Measurements from ENCODE around the gene DPP7. TPM values are rescaled to one million over a fixed set of nuclear protein-coding genes. Genes with fewer than 3 reads are reported as not detected.
A peak's percentile ranks its signal among the peaks of the same experiment; 100 is the strongest.

Gene DPP7
- total and polyA plus RNA-seq, 9 of the 15 experiments (the other 6 are each of a cell fraction or from before 2014, with no cell fraction given), result 0.99 to 365 (median 132) TPM

GRCh38 chr9:137114613-137115393 is at the start of gene DPP7 (continued):
- TF ChIP-seq CHD4 (IDR thresholded peaks at IDR 0.05; ENCODE audit: insufficient read depth, insufficient replicate concordance, low read depth, low read length, poor library complexity, severe bottlenecking) (no peak), RBM17 (IDR thresholded peaks at IDR 0.05; ENCODE audit: borderline replicate concordance, low read depth, low read length) (no peak), ZNF75A (CRISPR knock-in tag; IDR thresholded peaks at IDR 0.05) (no peak), NELFE (IDR thresholded peaks at IDR 0.05; ENCODE audit: insufficient read depth, insufficient read length) (no peak), MECOM (CRISPR knock-in tag; IDR thresholded peaks at IDR 0.05) (no peak), CCNT2 (IDR thresholded peaks at IDR 0.05; ENCODE audit: borderline replicate concordance, extremely low read depth, insufficient read length, low read depth, low read length) (peak; percentile 85), CREM (IDR thresholded peaks at IDR 0.05; ENCODE audit: low read depth) (peak; percentile 66), SRF (CRISPR knock-in tag; IDR thresholded peaks at IDR 0.05) (no peak), HNRNPUL1 (IDR thresholded peaks at IDR 0.05; ENCODE audit: low read length) (no peak), MAFG (tag; conservative IDR thresholded peaks at IDR 0.05) (no peak), MNT (conservative IDR thresholded peaks at IDR 0.05) (peak; percentile 59 to 87; a peak in 3 of 4 replicates), PRMT5 (CRISPR knock-in tag; IDR thresholded peaks at IDR 0.05) (no peak), FOXK1 (CRISPR knock-in tag; IDR thresholded peaks at IDR 0.05; ENCODE audit: borderline replicate concordance) (no peak), NFIC (IDR thresholded peaks at IDR 0.05) (0 out of 2 replicates have a peak, but pooled peaks have one; percentile 7), TEAD2 (tag; IDR thresholded peaks at IDR 0.05) (no peak), ZBTB5 (IDR thresholded peaks at IDR 0.05) (no peak), FOXK2 (conservative IDR thresholded peaks at IDR 0.05 in 1 of 2, IDR thresholded peaks at IDR 0.05 in 1 of 2; ENCODE audit: low read depth in 2 of 2) (no peak), TARDBP (IDR thresholded peaks at IDR 0.05) (no peak), KLF6 (CRISPR knock-in tag; IDR thresholded peaks at IDR 0.05; ENCODE audit: borderline replicate concordance) (no peak), SMAD4 (CRISPR knock-in tag; conservative IDR thresholded peaks at IDR 0.05) (peak; percentile 81; the same call in 1 of the 2 replicates)
- TF ChIP-seq, protein P1, sequence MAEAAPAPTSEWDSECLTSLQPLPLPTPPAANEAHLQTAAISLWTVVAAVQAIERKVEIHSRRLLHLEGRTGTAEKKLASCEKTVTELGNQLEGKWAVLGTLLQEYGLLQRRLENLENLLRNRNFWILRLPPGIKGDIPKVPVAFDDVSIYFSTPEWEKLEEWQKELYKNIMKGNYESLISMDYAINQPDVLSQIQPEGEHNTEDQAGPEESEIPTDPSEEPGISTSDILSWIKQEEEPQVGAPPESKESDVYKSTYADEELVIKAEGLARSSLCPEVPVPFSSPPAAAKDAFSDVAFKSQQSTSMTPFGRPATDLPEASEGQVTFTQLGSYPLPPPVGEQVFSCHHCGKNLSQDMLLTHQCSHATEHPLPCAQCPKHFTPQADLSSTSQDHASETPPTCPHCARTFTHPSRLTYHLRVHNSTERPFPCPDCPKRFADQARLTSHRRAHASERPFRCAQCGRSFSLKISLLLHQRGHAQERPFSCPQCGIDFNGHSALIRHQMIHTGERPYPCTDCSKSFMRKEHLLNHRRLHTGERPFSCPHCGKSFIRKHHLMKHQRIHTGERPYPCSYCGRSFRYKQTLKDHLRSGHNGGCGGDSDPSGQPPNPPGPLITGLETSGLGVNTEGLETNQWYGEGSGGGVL (CRISPR knock-in tag; IDR thresholded peaks at IDR 0.05), result no peak
- TF ChIP-seq, protein P2, sequence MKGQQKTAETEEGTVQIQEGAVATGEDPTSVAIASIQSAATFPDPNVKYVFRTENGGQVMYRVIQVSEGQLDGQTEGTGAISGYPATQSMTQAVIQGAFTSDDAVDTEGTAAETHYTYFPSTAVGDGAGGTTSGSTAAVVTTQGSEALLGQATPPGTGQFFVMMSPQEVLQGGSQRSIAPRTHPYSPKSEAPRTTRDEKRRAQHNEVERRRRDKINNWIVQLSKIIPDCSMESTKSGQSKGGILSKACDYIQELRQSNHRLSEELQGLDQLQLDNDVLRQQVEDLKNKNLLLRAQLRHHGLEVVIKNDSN (CRISPR knock-in tag; IDR thresholded peaks at IDR 0.05), result peak; percentile 87

Data from K562 (cell line).